ENCODE results near the gene SEC31B.

Gene SEC31B

DNA sequence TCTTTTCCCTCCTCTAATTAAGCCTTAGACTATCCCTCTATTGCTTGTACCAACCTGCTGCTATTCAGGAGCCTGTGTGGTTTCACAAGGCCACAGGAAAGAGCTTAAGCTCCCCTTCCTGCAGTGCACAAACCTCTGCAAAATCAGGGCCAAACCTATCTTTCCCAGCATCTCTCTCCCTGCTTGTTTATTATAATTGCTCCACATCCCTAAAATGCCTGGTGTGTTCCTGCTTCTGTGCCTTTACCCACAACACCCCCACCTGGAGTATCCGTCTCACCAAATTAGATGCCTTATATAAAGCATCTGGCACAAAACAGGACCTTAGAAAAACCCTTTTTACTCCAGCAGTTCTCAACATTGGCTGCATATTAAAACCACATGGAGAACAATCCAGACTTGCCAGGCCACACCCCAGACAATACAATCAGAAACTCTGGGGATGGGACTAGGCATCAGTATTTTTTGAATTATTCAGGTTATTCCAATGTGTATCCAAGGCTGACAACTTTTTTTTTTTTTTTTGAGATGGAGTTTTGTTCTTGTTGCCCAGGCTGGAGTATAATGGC is 16.7 kb downstream of the SEC31B start:
- in situ Hi-C loops (cut with HindIII; ENCODE audit: low sequenced_read_pairs), result loop anchor here (25.0 kb wide), 1 partner anchor 166 kb away; the partner anchor contains the start of genes PKD2L1 and SCD

DNA sequence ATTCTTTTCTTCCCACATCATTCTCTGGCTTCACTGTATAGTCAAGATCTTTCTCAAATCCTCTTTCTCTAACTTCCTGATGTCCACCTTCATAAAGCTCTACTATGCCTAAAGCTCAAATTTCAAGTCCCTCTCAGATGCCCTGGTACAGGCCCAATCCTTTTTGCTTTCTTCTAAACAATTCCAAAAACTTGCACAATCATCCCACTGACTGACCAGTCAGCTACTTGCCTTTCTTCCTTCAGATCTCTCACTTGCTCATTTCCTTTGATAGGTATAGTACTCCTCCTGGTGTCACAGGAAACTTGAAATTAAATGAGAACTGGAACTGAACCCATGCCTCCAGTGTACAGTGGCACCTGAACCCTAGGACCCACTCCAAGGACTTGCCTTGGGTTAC is 18.2 kb downstream of the SEC31B start:
- in situ Hi-C loops (cut with HindIII; ENCODE audit: low sequenced_read_pairs), result loop anchor here (25.0 kb wide), 1 partner anchor 164 kb away; the partner anchor contains the start of genes PKD2L1 and SCD

GRCh38 chr10:100498059-100498458 is 21.6 kb downstream of the SEC31B start:
- in situ Hi-C loops (cut with HindIII; ENCODE audit: low sequenced_read_pairs), result loop anchor here (5.0 kb wide), 1 partner anchor 51 kb away; no protein-coding TSS in a partner anchor

DNA sequence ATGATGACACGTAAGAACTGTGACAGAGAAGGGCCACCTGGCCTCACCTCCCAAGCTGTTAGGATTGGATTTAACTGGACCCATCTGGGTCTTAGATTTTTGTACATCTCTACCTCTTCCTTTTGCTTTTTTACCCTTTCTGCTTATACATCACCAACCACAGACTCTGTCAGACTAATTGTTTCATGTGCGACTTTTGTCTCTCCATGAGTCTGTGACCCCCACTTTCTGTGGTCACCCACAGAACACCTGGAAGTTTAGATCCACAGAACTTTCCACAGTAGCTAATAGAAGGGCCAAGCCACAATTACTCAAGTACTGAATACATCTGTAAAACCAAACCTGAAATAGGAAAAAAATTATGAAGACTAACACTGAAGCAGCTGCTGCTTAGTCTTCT is 23.1 kb downstream of the SEC31B start:
- in situ Hi-C loops (cut with HindIII; ENCODE audit: low sequenced_read_pairs), result loop anchor here (5.0 kb wide), 1 partner anchor 49 kb away; no protein-coding TSS in a partner anchor

- in situ Hi-C loops (cut with HindIII; ENCODE audit: low sequenced_read_pairs), result no loop called here
Observed at GRCh38 chr10:100490531-100490930, 29.1 kb downstream of the SEC31B start.

DNA sequence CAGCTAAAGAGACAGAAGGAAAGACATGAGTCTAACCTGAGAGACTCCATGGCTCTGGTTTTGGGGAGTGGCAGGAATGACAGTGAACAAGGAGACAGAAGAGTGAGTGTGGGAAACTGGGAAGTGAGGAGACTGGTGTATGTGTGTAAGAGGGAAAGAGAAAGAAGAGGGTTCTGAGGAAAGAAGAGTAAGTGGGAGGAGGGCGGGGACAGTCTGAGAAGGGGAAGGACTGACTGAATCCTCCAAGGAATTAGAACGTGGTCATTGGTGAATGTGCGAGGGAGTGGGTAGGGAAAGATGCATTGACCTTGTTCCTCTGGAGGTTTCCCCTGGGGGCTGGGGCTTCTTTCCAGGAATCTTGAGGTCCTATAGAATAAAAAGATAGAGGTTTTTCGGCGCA is 30.3 kb downstream of the SEC31B start:
- in situ Hi-C loops (cut with HindIII; ENCODE audit: low sequenced_read_pairs), result no loop called here

GRCh38 chr10:100487529-100487928 is 32.1 kb downstream of the SEC31B start:
- in situ Hi-C loops (cut with HindIII; ENCODE audit: low sequenced_read_pairs), result no loop called here

GRCh38 chr10:100485801-100486495 is 33.7 kb downstream of the SEC31B start:
- in situ Hi-C loops (cut with HindIII; ENCODE audit: low sequenced_read_pairs), result no loop called here

GRCh38 chr10:100485366-100485765 is 34.3 kb downstream of the SEC31B start:
- in situ Hi-C loops (cut with HindIII; ENCODE audit: low sequenced_read_pairs), result no loop called here

GRCh38 chr10:100483876-100484666 is 35.6 kb downstream of the SEC31B start:
- in situ Hi-C loops (cut with HindIII; ENCODE audit: low sequenced_read_pairs), result no loop called here

- in situ Hi-C loops (cut with HindIII; ENCODE audit: low sequenced_read_pairs), result no loop called here
Observed at GRCh38 chr10:100482834-100483185, 36.9 kb downstream of the SEC31B start.

- in situ Hi-C loops (cut with HindIII; ENCODE audit: low sequenced_read_pairs), result no loop called here
Observed at GRCh38 chr10:100482181-100482833, 37.4 kb downstream of the SEC31B start.

DNA sequence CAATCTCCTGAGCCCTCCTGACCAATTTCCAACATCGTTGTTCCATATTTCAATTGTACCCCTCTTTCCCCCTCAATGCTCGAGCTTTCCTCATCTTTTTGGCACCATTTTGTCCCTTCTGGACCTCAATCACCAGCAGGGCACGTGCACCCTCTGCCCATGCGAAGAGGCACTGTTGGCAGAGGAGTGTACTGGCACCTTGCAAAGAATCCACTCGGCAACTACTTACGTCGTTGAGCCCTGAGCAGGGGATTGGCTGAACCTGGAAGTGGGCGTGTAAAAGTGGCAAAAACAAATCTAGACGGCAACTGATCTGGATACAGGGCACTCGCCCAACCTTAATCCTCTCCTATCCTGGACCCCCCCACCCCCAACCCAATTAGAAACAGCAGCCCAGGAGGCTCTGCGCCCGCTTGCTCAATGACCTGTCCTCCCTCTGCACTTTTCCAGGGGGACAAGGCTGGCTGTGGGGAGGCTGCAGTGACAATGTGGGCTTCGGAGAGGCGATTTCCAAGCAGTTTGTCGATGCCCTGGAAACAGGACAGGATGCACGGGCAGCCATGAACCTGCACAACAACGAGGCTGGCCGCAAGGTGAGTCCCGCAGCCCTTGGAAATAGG is 38.1 kb downstream of the SEC31B start:
- in situ Hi-C loops (cut with HindIII; ENCODE audit: low sequenced_read_pairs), result no loop called here

- in situ Hi-C loops (cut with HindIII; ENCODE audit: low sequenced_read_pairs), result no loop called here
Observed at GRCh38 chr10:100480002-100480401, 39.7 kb downstream of the SEC31B start.

GRCh38 chr10:100479037-100479436 is 40.6 kb downstream of the SEC31B start:
- in situ Hi-C loops (cut with HindIII; ENCODE audit: low sequenced_read_pairs), result no loop called here

DNA sequence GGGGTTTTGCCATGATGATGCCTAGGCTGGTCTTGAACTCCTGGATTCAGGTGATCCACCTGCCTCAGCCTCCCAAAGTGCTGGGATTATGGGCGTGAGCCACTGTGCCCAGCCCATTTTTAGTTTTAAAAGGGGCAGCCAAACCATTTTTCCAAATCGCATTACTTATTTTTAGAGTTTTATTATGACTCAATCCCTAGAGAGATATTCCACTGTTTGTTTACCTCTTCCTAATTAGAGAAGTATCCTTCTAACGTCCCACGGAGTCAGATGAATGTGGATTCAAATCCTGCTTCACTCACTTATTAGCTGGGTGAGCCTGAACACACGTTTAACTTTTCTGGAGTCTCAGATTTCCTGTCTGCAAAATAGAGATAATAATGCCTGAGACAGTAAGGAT is 41.7 kb downstream of the SEC31B start:
- in situ Hi-C loops (cut with HindIII; ENCODE audit: low sequenced_read_pairs), result no loop called here

DNA sequence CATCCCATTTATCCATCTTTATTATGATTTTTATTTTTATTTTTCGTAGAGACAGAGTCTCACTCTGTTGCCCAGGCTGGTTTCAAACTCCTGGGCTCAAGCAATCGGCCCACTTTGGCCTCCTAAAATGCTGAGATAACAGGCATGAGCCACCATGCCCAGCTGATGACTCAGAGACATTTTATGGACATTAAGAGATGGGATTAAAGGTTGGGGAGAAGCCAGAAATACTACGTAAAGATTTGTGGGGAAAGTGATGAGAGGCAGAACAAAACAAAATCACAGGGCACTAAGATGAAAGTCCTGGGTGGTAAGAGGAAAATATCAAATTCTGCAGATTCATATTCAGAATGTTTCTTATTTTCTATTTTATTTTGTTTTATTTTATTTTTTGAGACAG is 49.3 kb downstream of the SEC31B start:
- in situ Hi-C loops (cut with HindIII; ENCODE audit: low sequenced_read_pairs), result no loop called here

- in situ Hi-C loops (cut with HindIII; ENCODE audit: low sequenced_read_pairs), result no loop called here
Observed at GRCh38 chr10:100469756-100470155, 49.9 kb downstream of the SEC31B start.

GRCh38 chr10:100468978-100469377 is 50.7 kb downstream of the SEC31B start:
- in situ Hi-C loops (cut with HindIII; ENCODE audit: low sequenced_read_pairs), result no loop called here

- in situ Hi-C loops (cut with HindIII; ENCODE audit: low sequenced_read_pairs), result no loop called here
Observed at GRCh38 chr10:100468322-100468721, 51.3 kb downstream of the SEC31B start.

DNA sequence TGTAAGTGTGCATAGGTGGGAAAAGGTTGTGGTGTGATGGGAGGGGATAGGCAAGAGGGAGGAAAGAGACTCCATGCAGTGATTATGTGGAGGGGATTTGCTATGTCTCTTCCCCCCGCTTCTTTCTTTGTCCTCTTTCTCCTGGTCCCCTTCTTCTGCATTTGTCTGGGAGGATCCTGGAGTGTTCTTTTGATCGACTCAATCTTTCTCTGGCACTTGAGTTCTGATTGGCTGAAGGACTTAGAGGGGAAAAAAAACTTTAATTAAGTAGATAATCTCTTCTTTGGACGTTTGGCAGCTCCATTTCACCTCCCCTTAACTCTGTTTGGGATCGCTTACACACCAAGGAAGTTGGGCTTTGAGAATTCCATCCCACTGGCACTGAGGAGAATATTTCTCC is 57.0 kb downstream of the SEC31B start, which contains the start of gene WNT8B:
Gene WNT8B (plus strand): TSS at position 301 of the 400 bp plus-strand sequence. CDS start 160 bp downstream, outside the sequence.
- in situ Hi-C loops (cut with HindIII; ENCODE audit: low sequenced_read_pairs), result no loop called here

Measured in endothelial cell of hepatic sinusoid (primary cell).